Panc1 (cell line): ENCODE results near the gene EIF1.

Experiments
- CTCF ChIP-seq: fragments of 450-650 bp; IDR thresholded peaks from 2 replicates; pipeline ENCODE4 v1.5.1; 2017; ENCODE audit warnings: mild to moderate bottlenecking
- POLR2AphosphoS5 ChIP-seq: IDR thresholded peaks from 2 replicates; pipeline ENCODE4 v1.6.1; 2012; ENCODE audit warnings: mild to moderate bottlenecking, low read depth, low read length, moderate library complexity
- SIN3A ChIP-seq: IDR thresholded peaks from 2 replicates; pipeline ENCODE4 v1.6.1; 2012; ENCODE audit warnings: low read depth, mild to moderate bottlenecking, low read length, moderate library complexity, borderline replicate concordance; ENCODE audit not compliant: insufficient read depth

GRCh38 chr17:41678411-41678906, 10.2 kb upstream of the EIF1 start:
- no peak for TF ChIP-seq CTCF
- TF ChIP-seq POLR2AphosphoS5: peak; percentile 68
- TF ChIP-seq SIN3A: no peak
